ENCODE measurements around the gene ACKR3. TPM values are rescaled to one million over a fixed set of nuclear protein-coding genes. Genes with fewer than 3 reads are reported as not detected.
A peak's percentile ranks its signal among the peaks of the same experiment; 100 is the strongest.

ACKR3 gene
- total RNA-seq, 2 donors from 2014 or later, result 0.33 TPM; not detected in 1

GRCh38 chr2:236605345-236605734 lies 35.7 kb downstream of the ACKR3 start:
- H3K4me1 Mint-ChIP-seq (ENCODE audit: low read depth in 2 of 2), result peaks cover 36 to 40% of the 10 kb centered on the region in 2 donors
- peak overlapping the region; percentile 16 for H3K4me3 Mint-ChIP-seq
- peaks cover 37 to 40% of the 10 kb centered on the region in 2 donors for H3K27me3 Mint-ChIP-seq
- H3K27ac Mint-ChIP-seq, result no peak overlapping the region
- ATAC-seq (no peak), DNase-seq (ENCODE audit: low spot score) (no peak)
- H3K36me3 Mint-ChIP-seq, result no peaks in the 10 kb centered on the region
- H3K9me3 Mint-ChIP-seq, result no peaks in the 10 kb centered on the region

GRCh38 chr2:236606023-236606422 lies 36.4 kb downstream of the ACKR3 start:
- Mint-ChIP-seq H3K9me3 (no peaks in the 10 kb centered on the region), H3K27ac (peak overlapping the region in 1 of 2 donors; percentile 8), H3K36me3 (no peaks in the 10 kb centered on the region), H3K27me3 (peaks cover 37 to 39% of the 10 kb centered on the region in 2 donors), H3K4me3 (no peak overlapping the region), H3K4me1 (ENCODE audit: low read depth in 2 of 2) (peaks cover 36 to 40% of the 10 kb centered on the region in 2 donors)
- ATAC-seq (no peak), DNase-seq (ENCODE audit: low spot score) (no peak)

GRCh38 chr2:236607471-236608187 lies 38.0 kb downstream of the ACKR3 start:
- no peak for DNase-seq (ENCODE audit: low spot score)
- H3K27ac Mint-ChIP-seq, result peak overlapping the region in 1 of 2 donors; percentile 8
- H3K9me3 Mint-ChIP-seq, result no peaks in the 10 kb centered on the region
- peaks cover 41 to 44% of the 10 kb centered on the region in 2 donors for H3K27me3 Mint-ChIP-seq
- peaks cover 30 to 37% of the 10 kb centered on the region in 2 donors for H3K4me1 Mint-ChIP-seq (ENCODE audit: low read depth in 2 of 2)
- H3K36me3 Mint-ChIP-seq, result no peaks in the 10 kb centered on the region
- ATAC-seq, result peak; percentile 75 to 86
- peak overlapping the region; percentile 68 for H3K4me3 Mint-ChIP-seq

DNA sequence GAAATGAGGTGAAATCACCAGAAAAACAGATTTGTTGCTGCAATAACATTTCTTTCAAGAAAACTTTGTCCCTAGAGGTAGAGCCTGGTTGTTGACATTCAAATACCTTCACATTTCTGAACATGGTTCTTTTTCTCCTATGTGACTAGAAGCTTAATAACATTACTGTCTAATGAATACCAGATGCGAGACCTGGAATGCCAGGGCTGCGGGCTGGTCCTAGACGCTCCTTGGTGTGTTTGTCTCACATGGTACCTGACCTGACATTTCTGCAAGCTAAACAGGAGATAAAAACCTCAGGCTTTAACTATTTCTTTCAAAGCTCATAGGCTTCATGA lies 38.5 kb downstream of the ACKR3 start:
- no peak overlapping the region for H3K4me3 Mint-ChIP-seq
- ATAC-seq (no peak), DNase-seq (ENCODE audit: low spot score) (no peak)
- peaks cover 41 to 44% of the 10 kb centered on the region in 2 donors for H3K27me3 Mint-ChIP-seq
- H3K36me3 Mint-ChIP-seq, result no peaks in the 10 kb centered on the region
- H3K27ac Mint-ChIP-seq, result no peak overlapping the region
- H3K9me3 Mint-ChIP-seq, result no peaks in the 10 kb centered on the region
- peaks cover 29 to 37% of the 10 kb centered on the region in 2 donors for H3K4me1 Mint-ChIP-seq (ENCODE audit: low read depth in 2 of 2)

- peaks cover 29 to 37% of the 10 kb centered on the region in 2 donors for H3K4me1 Mint-ChIP-seq (ENCODE audit: low read depth in 2 of 2)
- no peak for ATAC-seq
These were observed 39.1 kb downstream of the ACKR3 start for GRCh38 chr2:236608710-236609109.

GRCh38 chr2:236610991-236611821 lies 41.6 kb downstream of the ACKR3 start:
- Mint-ChIP-seq H3K36me3 (no peaks in the 10 kb centered on the region), H3K9me3 (no peaks in the 10 kb centered on the region), H3K27me3 (peaks cover 38 to 41% of the 10 kb centered on the region in 2 donors), H3K27ac (no peak overlapping the region), H3K4me3 (no peak overlapping the region), H3K4me1 (ENCODE audit: low read depth in 2 of 2) (peaks cover 17 to 26% of the 10 kb centered on the region in 2 donors)
- no peak for ATAC-seq
- DNase-seq (ENCODE audit: low spot score), result no peak

More at GRCh38 chr2:236608710-236609109, 39.1 kb downstream of the ACKR3 start:
- no peak overlapping the region for H3K4me3 Mint-ChIP-seq
- H3K27me3 Mint-ChIP-seq, result peaks cover 43 to 48% of the 10 kb centered on the region in 2 donors
- no peak overlapping the region for H3K27ac Mint-ChIP-seq
- H3K9me3 Mint-ChIP-seq, result no peaks in the 10 kb centered on the region
- DNase-seq (ENCODE audit: low spot score), result no peak
- no peaks in the 10 kb centered on the region for H3K36me3 Mint-ChIP-seq

DNA sequence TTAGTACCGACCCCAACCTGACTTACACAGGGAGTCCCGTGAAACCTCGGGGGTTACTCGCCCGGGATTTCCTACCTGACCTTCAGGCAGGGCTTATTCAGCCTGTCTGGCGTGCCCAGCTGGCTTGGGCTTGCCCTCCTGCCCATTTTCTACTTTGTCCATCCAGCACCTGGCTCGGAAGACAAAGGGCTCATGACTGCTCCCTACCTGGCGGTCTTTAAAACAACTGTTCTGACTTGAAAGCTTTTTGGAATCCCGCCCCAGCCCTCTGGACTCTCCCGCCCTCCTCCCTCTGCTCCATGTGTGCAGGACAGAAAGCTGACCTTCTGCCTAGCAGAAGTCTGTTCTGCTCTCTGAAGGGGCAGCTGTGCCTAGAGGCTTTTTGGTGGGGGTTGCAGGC lies 43.1 kb downstream of the ACKR3 start:
- Mint-ChIP-seq H3K4me3 (no peak overlapping the region), H3K36me3 (no peaks in the 10 kb centered on the region), H3K4me1 (ENCODE audit: low read depth in 2 of 2) (peaks cover 2 to 10% of the 10 kb centered on the region in 2 donors), H3K27ac (no peak overlapping the region), H3K9me3 (no peaks in the 10 kb centered on the region), H3K27me3 (peaks cover 37 to 39% of the 10 kb centered on the region in 2 donors)
- ATAC-seq, result no peak
- DNase-seq (ENCODE audit: low spot score), result no peak

DNA sequence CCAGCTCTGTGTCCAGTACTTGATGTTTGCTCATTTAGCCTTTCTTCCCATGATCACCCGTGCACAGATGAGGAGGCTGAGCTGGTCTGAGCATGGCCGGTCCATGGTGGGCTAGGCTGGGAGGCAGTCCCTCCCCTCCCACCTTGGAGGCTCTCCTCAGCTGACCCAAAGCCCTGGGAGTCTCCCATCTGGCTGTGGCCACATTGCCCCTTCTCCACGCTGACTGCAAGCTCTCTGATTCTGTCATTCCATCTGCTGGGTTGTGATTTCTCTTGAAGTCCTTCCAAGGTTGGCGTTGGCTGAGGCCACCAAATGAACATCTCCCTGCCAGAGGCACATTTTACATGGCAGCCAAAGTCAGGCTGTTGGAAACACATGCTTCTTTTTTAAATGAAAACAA lies 44.0 kb downstream of the ACKR3 start:
- Mint-ChIP-seq H3K4me3 (no peak overlapping the region), H3K4me1 (ENCODE audit: low read depth in 2 of 2) (peaks cover 0 to 5% of the 10 kb centered on the region in 2 donors), H3K27ac (no peak overlapping the region), H3K9me3 (no peaks in the 10 kb centered on the region), H3K36me3 (no peaks in the 10 kb centered on the region), H3K27me3 (peaks cover 41 to 43% of the 10 kb centered on the region in 2 donors)
- ATAC-seq (no peak), DNase-seq (ENCODE audit: low spot score) (no peak)

- Mint-ChIP-seq H3K27ac (no peak overlapping the region), H3K27me3 (peaks cover 45 to 48% of the 10 kb centered on the region in 2 donors), H3K4me1 (ENCODE audit: low read depth in 2 of 2) (peaks cover 0 to 4% of the 10 kb centered on the region in 2 donors), H3K9me3 (no peaks in the 10 kb centered on the region), H3K36me3 (no peaks in the 10 kb centered on the region), H3K4me3 (no peak overlapping the region)
- DNase-seq (ENCODE audit: low spot score) (no peak), ATAC-seq (no peak)
These were observed 44.9 kb downstream of the ACKR3 start for GRCh38 chr2:236614551-236614950.

DNA sequence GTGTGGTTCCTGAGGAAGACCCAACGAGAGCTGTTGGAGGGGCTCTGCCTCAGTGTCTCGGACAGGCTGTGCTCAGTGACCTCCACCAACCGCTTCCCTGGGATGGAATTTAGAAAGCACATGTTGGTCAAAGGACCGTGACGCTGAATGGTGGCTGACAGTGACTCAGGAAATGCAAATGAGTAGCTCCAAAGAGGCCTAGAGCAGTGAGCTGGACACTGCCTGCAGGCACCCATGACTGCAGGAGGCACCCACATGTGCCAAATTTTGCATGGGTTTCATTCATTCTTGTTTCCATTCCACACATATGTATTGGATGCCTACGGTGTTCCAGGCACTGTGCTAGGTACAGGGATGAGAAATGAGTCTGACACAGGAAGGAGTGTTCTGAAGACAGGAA lies 46.4 kb downstream of the ACKR3 start:
- DNase-seq (ENCODE audit: low spot score), result no peak
- H3K27me3 Mint-ChIP-seq, result peaks cover 54 to 63% of the 10 kb centered on the region in 2 donors
- H3K9me3 Mint-ChIP-seq, result no peaks in the 10 kb centered on the region
- no peak overlapping the region for H3K27ac Mint-ChIP-seq
- no peaks in the 10 kb centered on the region for H3K36me3 Mint-ChIP-seq
- peaks cover 0 to 8% of the 10 kb centered on the region in 2 donors for H3K4me1 Mint-ChIP-seq (ENCODE audit: low read depth in 2 of 2)
- H3K4me3 Mint-ChIP-seq, result no peak overlapping the region
- no peak for ATAC-seq

- no peaks in the 10 kb centered on the region for H3K36me3 Mint-ChIP-seq
These were observed 47.0 kb downstream of the ACKR3 start for GRCh38 chr2:236616624-236617023.

GRCh38 chr2:236617221-236617737 lies 47.7 kb downstream of the ACKR3 start:
- H3K36me3 Mint-ChIP-seq, result no peaks in the 10 kb centered on the region
- DNase-seq (ENCODE audit: low spot score) (no peak), ATAC-seq (no peak)
- H3K27ac Mint-ChIP-seq, result no peak overlapping the region
- H3K4me1 Mint-ChIP-seq (ENCODE audit: low read depth in 2 of 2), result peaks cover 0 to 8% of the 10 kb centered on the region in 2 donors
- peaks cover 48 to 59% of the 10 kb centered on the region in 2 donors for H3K27me3 Mint-ChIP-seq
- H3K4me3 Mint-ChIP-seq, result no peak overlapping the region
- no peaks in the 10 kb centered on the region for H3K9me3 Mint-ChIP-seq

More at GRCh38 chr2:236616624-236617023, 47.0 kb downstream of the ACKR3 start:
- Mint-ChIP-seq H3K4me3 (no peak overlapping the region), H3K27ac (no peak overlapping the region), H3K27me3 (peaks cover 50 to 63% of the 10 kb centered on the region in 2 donors), H3K4me1 (ENCODE audit: low read depth in 2 of 2) (peaks cover 0 to 8% of the 10 kb centered on the region in 2 donors), H3K9me3 (no peaks in the 10 kb centered on the region)
- ATAC-seq (no peak), DNase-seq (ENCODE audit: low spot score) (no peak)

- no peak overlapping the region for H3K4me3 Mint-ChIP-seq
- H3K4me1 Mint-ChIP-seq (ENCODE audit: low read depth in 2 of 2), result peaks cover 0 to 8% of the 10 kb centered on the region in 2 donors
- H3K27me3 Mint-ChIP-seq, result peaks cover 48 to 59% of the 10 kb centered on the region in 2 donors
- no peaks in the 10 kb centered on the region for H3K36me3 Mint-ChIP-seq
- no peak for DNase-seq (ENCODE audit: low spot score)
- ATAC-seq, result no peak
- H3K27ac Mint-ChIP-seq, result no peak overlapping the region
- no peaks in the 10 kb centered on the region for H3K9me3 Mint-ChIP-seq
These were observed 48.2 kb downstream of the ACKR3 start for GRCh38 chr2:236617796-236618195.

GRCh38 chr2:236618370-236618769 lies 48.7 kb downstream of the ACKR3 start:
- no peaks in the 10 kb centered on the region for H3K9me3 Mint-ChIP-seq
- peaks cover 48 to 59% of the 10 kb centered on the region in 2 donors for H3K27me3 Mint-ChIP-seq
- no peak overlapping the region for H3K4me3 Mint-ChIP-seq
- no peaks in the 10 kb centered on the region for H3K36me3 Mint-ChIP-seq
- ATAC-seq (no peak), DNase-seq (ENCODE audit: low spot score) (no peak)
- H3K4me1 Mint-ChIP-seq (ENCODE audit: low read depth in 2 of 2), result peaks cover 0 to 8% of the 10 kb centered on the region in 2 donors
- H3K27ac Mint-ChIP-seq, result no peak overlapping the region

All from natural killer cell treated with Interleukin-12 subunit alpha and Interleukin-12 subunit beta and Interleukin-15 and Interleukin-18, amount 100 ng/mL, for 72 hours (primary cell).